ENCODE results near the gene PTCD3.

DNA sequence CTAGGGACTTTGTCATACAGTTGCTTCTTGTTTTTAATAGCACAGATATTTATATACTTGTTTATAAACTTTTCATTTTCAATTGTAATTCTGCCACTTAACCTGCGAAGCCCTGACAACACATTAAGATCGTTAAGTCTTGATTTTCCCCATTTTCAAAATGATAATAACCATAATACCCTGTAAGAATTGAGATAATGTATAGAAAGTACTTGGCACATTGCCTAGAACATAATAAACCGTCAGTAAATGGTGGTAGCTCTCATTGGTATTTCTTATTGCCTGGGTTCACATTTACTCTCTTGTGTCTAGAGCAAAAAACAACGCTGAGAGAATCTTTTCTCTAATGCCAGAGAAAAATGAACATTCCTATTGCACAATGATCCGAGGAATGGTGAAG is 18.6 kb downstream of the PTCD3 start:
- TF ChIP-seq CTCF (IDR thresholded peaks at IDR 0.05) (no peak), POLR2A (IDR thresholded peaks at IDR 0.05) (no peak)

Data from breast epithelium (tissue), 3 donors.